Muscle layer of duodenum (tissue), 2 donors: ENCODE measurements around the gene GSC2.

Experiments
- H3K27ac ChIP-seq: one replicate; pipeline ENCODE4 v1.7.0; 2013; ENCODE audit warnings: mild to moderate bottlenecking, low read length
- H3K27me3 ChIP-seq: one replicate; pipeline ENCODE4 v1.7.0; 2013; ENCODE audit warnings: low read depth, mild to moderate bottlenecking, control low read depth, low read length
- H3K36me3 ChIP-seq, 2 donors: one replicate each; pipeline ENCODE4 v1.7.0; 2013; ENCODE audit warnings: low read length in 2 of 2, control low read depth in 1 of 2, mild to moderate bottlenecking in 1 of 2; ENCODE audit not compliant: insufficient read depth in 2 of 2, control insufficient read depth in 1 of 2
- H3K4me1 ChIP-seq, 2 donors: one replicate each; pipeline ENCODE4 v1.7.0; 2013; ENCODE audit warnings: low read length in 2 of 2, mild to moderate bottlenecking in 2 of 2, control low read depth in 1 of 2, moderate library complexity in 1 of 2; ENCODE audit not compliant: insufficient read depth in 2 of 2, control insufficient read depth in 1 of 2
- H3K4me3 ChIP-seq, 2 donors: one replicate each; pipeline ENCODE4 v1.7.0; 2013; ENCODE audit warnings: low read length in 2 of 2, low read depth in 1 of 2, mild to moderate bottlenecking in 1 of 2
- H3K9me3 ChIP-seq, 2 donors: one replicate each; pipeline ENCODE4 v1.7.0; 2013; ENCODE audit warnings: low read length in 2 of 2, control low read depth in 1 of 2, mild to moderate bottlenecking in 1 of 2; ENCODE audit not compliant: control insufficient read depth in 1 of 2
- donor health status: healthy.

GSC2 gene

GRCh38 chr22:19149047-19149883 is 827 bp downstream of the GSC2 start:
- Histone ChIP-seq H3K27me3 (peaks cover 26% of the 10 kb centered on the region), H3K4me3 (peak overlapping the region in 1 of 2 donors; percentile 51), H3K9me3 (peaks cover 0 to 3% of the 10 kb centered on the region in 2 donors)

GRCh38 chr22:19148417-19149046 is 1.6 kb downstream of the GSC2 start:
- Histone ChIP-seq H3K4me1 (peaks cover 0 to 15% of the 10 kb centered on the region in 2 donors), H3K4me3 (peak overlapping the region in 1 of 2 donors; percentile 51), H3K27ac (no peak overlapping the region), H3K9me3 (peaks cover 0 to 3% of the 10 kb centered on the region in 2 donors), H3K36me3 (peaks cover 0 to 2% of the 10 kb centered on the region in 2 donors), H3K27me3 (peaks cover 26% of the 10 kb centered on the region)

More at GRCh38 chr22:19149047-19149883, 827 bp downstream of the GSC2 start:
- Histone ChIP-seq H3K36me3 (peaks cover 0 to under 1% of the 10 kb centered on the region in 2 donors), H3K27ac (no peak overlapping the region), H3K4me1 (peaks cover 0 to 10% of the 10 kb centered on the region in 2 donors)

GRCh38 chr22:19147195-19147780 is 2.8 kb downstream of the GSC2 start:
- H3K9me3 ChIP-seq: peaks cover 0 to 3% of the 10 kb centered on the region in 2 donors
- peaks cover 0 to 20% of the 10 kb centered on the region in 2 donors for H3K4me1 ChIP-seq
- peaks cover 26% of the 10 kb centered on the region for H3K27me3 ChIP-seq
- no peak overlapping the region for H3K4me3 ChIP-seq
- H3K36me3 ChIP-seq: peaks cover 2 to 4% of the 10 kb centered on the region in 2 donors
- H3K27ac ChIP-seq: no peak overlapping the region

GRCh38 chr22:19146215-19146968 is 3.7 kb downstream of the GSC2 start:
- no peak overlapping the region for H3K4me3 ChIP-seq
- peaks cover 0 to 20% of the 10 kb centered on the region in 2 donors for H3K4me1 ChIP-seq
- H3K36me3 ChIP-seq: peaks cover 7 to 10% of the 10 kb centered on the region in 2 donors
- no peak overlapping the region for H3K27ac ChIP-seq
- peaks cover 17% of the 10 kb centered on the region for H3K27me3 ChIP-seq
- H3K9me3 ChIP-seq: peaks cover 0 to under 1% of the 10 kb centered on the region in 2 donors

GRCh38 chr22:19143967-19144400 is 6.1 kb downstream of the GSC2 start:
- H3K4me3 ChIP-seq: peak overlapping the region; percentile 87 to 95
- H3K27me3 ChIP-seq: peaks cover 8% of the 10 kb centered on the region
- H3K9me3 ChIP-seq: no peaks in the 10 kb centered on the region
- peak overlapping the region; percentile 89 for H3K27ac ChIP-seq
- H3K4me1 ChIP-seq: peaks cover 0 to 12% of the 10 kb centered on the region in 2 donors
- H3K36me3 ChIP-seq: peaks cover 31 to 35% of the 10 kb centered on the region in 2 donors

GRCh38 chr22:19143212-19143611 is 6.9 kb downstream of the GSC2 start:
- Histone ChIP-seq H3K27ac (no peak overlapping the region), H3K4me3 (peak overlapping the region in 1 of 2 donors; percentile 95), H3K4me1 (peaks cover 0 to 10% of the 10 kb centered on the region in 2 donors), H3K27me3 (peaks cover under 1% of the 10 kb centered on the region), H3K9me3 (no peaks in the 10 kb centered on the region), H3K36me3 (peaks cover 38 to 42% of the 10 kb centered on the region in 2 donors)

- H3K27me3 ChIP-seq: no peaks in the 10 kb centered on the region
- H3K4me3 ChIP-seq: no peak overlapping the region
- no peaks in the 10 kb centered on the region for H3K9me3 ChIP-seq
- H3K4me1 ChIP-seq: peaks cover 0 to 10% of the 10 kb centered on the region in 2 donors
- H3K27ac ChIP-seq: no peak overlapping the region
- peaks cover 47 to 50% of the 10 kb centered on the region in 2 donors for H3K36me3 ChIP-seq
Measured at GRCh38 chr22:19142394-19142793, 7.7 kb downstream of the GSC2 start.

- Histone ChIP-seq H3K27me3 (no peaks in the 10 kb centered on the region), H3K9me3 (no peaks in the 10 kb centered on the region), H3K27ac (no peak overlapping the region), H3K4me3 (no peak overlapping the region), H3K4me1 (peaks cover 0 to 10% of the 10 kb centered on the region in 2 donors), H3K36me3 (peaks cover 53 to 73% of the 10 kb centered on the region in 2 donors)
Measured at GRCh38 chr22:19139974-19140373, 10.1 kb downstream of the GSC2 start.

- peaks cover 53 to 80% of the 10 kb centered on the region in 2 donors for H3K36me3 ChIP-seq
- H3K4me1 ChIP-seq: peaks cover 0 to 10% of the 10 kb centered on the region in 2 donors
- no peaks in the 10 kb centered on the region for H3K9me3 ChIP-seq
- no peak overlapping the region for H3K4me3 ChIP-seq
- no peaks in the 10 kb centered on the region for H3K27me3 ChIP-seq
- H3K27ac ChIP-seq: no peak overlapping the region
Measured at GRCh38 chr22:19139001-19139356, 11.1 kb downstream of the GSC2 start.

- Histone ChIP-seq H3K4me3 (no peak overlapping the region), H3K27me3 (no peaks in the 10 kb centered on the region), H3K27ac (no peak overlapping the region), H3K36me3 (peaks cover 53 to 86% of the 10 kb centered on the region in 2 donors), H3K9me3 (no peaks in the 10 kb centered on the region), H3K4me1 (peaks cover 0 to 4% of the 10 kb centered on the region in 2 donors)
Measured at GRCh38 chr22:19138217-19139000, 11.7 kb downstream of the GSC2 start.
